ENCODE measurements around the gene DNAJC17.

The DNAJC17 gene

DNA sequence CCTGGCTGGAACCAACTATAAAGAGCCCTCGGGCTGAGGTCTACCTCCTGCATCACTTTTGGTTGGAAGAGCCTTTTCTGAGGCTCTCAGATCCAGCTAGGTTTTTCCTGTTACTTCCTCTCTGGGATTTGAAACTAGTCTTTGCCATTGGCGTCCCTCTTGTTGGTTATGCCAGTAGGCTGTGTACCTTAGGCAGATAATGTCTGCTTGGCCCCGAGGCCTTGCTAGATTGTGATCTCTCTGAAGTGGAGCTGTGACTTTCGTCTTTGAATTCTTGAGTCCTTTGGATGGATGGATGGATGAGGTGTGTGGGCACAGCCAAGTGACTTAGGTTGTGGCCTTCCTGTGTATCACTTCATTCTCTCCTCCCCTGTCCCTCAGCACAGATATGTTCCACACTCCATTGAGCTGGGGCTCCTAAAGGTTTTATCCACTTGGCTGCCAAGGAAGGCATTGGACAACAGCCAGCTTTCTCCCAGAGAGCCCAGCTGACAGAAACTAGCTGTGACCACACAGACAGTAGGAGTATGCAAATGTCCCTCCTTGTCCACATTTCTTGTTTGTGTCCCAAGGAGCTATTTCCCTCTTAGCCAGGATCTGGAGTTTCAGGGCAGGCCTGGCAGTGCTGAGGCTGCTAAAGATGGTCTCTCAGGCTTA lies 7.9 kb upstream of the DNAJC17 start:
- H3K4me3 ChIP-seq (ENCODE audit: low read length in 2 of 2), result no peak overlapping the region
- no peak overlapping the region for H3K23ac ChIP-seq (ENCODE audit: low read depth, low read length, poor library complexity)
- no peak overlapping the region for H2BK12ac ChIP-seq (ENCODE audit: low read length)
- H3K4ac ChIP-seq (ENCODE audit: low read length), result no peak overlapping the region
- H2AFZ ChIP-seq (ENCODE audit: low read length), result no peak overlapping the region
- H3K79me1 ChIP-seq (ENCODE audit: low read depth, low read length), result no peaks in the 10 kb centered on the region
- H3K27me3 ChIP-seq (ENCODE audit: control insufficient read depth in 3 of 3, insufficient read depth in 3 of 3, low read depth in 1 of 3, low read length in 3 of 3), result no peaks in the 10 kb centered on the region
- H3K4me1 ChIP-seq (ENCODE audit: control insufficient read depth in 2 of 2, insufficient read depth in 1 of 2, low read depth in 1 of 2, low read length in 2 of 2), result no peaks in the 10 kb centered on the region
- no peak overlapping the region for H3K18ac ChIP-seq (ENCODE audit: low read length)
- no peak overlapping the region for H2BK120ac ChIP-seq (ENCODE audit: low read depth, low read length)
- H3K9ac ChIP-seq (ENCODE audit: low read depth, low read length, poor library complexity), result no peak overlapping the region
- no CpG with 5 or more reads among the region's 4 CpGs for WGBS, 2 donors (ENCODE audit: extremely low coverage in 2 of 2, insufficient read length in 2 of 2, insufficient replicate concordance in 1 of 2)
- H2BK5ac ChIP-seq (ENCODE audit: low read length), result no peak overlapping the region
- no peak overlapping the region for H4K91ac ChIP-seq (ENCODE audit: low read depth, low read length, poor library complexity)
- no peak overlapping the region for H3K4me2 ChIP-seq (ENCODE audit: insufficient read depth, low read length, poor library complexity, severe bottlenecking)
- no peak overlapping the region for H2BK15ac ChIP-seq (ENCODE audit: low read length)
- H3K36me3 ChIP-seq (replicated peaks in 1 of 2; ENCODE audit: control insufficient read depth in 2 of 2, insufficient read depth in 2 of 2, low read length in 2 of 2), result peaks cover 1 to 15% of the 10 kb centered on the region in 2 donors
- no peak overlapping the region for H4K8ac ChIP-seq (ENCODE audit: low read depth, low read length)
- H3K9me3 ChIP-seq (replicated peaks in 1 of 2; ENCODE audit: control insufficient read depth in 2 of 2, insufficient read depth in 1 of 2, low read depth in 1 of 2, low read length in 2 of 2), result no peaks in the 10 kb centered on the region
- no peak overlapping the region for H3K27ac ChIP-seq (replicated peaks; ENCODE audit: low read length)
- DNase-seq (ENCODE audit: low spot score), result no peak
- no peak overlapping the region for H2AK5ac ChIP-seq (ENCODE audit: low read depth, low read length)
- H3K14ac ChIP-seq (ENCODE audit: low read length), result no peak overlapping the region

DNA sequence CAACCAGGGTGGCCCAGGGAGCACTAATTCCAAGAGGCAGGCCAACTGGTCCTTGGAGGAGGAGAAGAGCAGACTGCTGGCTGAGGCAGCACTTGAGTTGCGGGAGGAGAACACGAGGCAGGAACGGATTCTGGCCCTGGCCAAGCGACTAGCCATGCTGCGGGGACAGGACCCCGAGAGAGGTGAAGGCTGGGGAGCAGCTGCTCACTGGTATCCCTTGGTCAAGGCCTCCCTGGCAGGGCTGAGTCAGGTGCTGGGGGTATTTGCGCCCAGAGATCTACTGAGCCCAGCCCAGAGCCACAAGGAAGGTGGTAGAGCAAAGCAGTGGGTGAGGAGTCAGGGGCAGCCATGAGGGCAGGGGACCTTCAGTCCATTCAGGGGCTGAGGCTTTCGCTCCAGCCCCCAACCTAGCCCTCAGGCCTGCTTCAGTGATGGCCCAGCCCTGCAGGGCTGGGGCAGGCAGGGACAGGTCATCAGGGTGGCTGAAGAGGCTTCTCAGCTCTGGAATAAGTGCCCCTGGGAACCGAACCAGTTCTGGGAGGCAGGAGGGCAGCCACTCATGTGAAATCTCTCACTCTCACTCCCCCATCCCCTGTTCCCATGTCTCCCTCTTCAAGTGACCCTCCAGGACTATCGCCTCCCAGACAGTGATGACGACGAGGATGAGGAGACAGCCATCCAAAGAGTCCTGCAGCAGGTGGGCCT lies 5.6 kb upstream of the DNAJC17 start:
- H3K4me3 ChIP-seq (ENCODE audit: low read length in 2 of 2), result no peak overlapping the region
- H2BK120ac ChIP-seq (ENCODE audit: low read depth, low read length), result no peak overlapping the region
- peaks cover 1 to 15% of the 10 kb centered on the region in 2 donors for H3K36me3 ChIP-seq (replicated peaks in 1 of 2; ENCODE audit: control insufficient read depth in 2 of 2, insufficient read depth in 2 of 2, low read length in 2 of 2)
- peaks cover 0 to 3% of the 10 kb centered on the region in 2 donors for H3K4me1 ChIP-seq (ENCODE audit: control insufficient read depth in 2 of 2, insufficient read depth in 1 of 2, low read depth in 1 of 2, low read length in 2 of 2)
- no peak overlapping the region for H3K4me2 ChIP-seq (ENCODE audit: insufficient read depth, low read length, poor library complexity, severe bottlenecking)
- no peak overlapping the region for H2BK15ac ChIP-seq (ENCODE audit: low read length)
- WGBS, 2 donors (ENCODE audit: extremely low coverage in 2 of 2, insufficient read length in 2 of 2, insufficient replicate concordance in 1 of 2), result no CpG with 5 or more reads among the region's 12 CpGs
- H2AFZ ChIP-seq (ENCODE audit: low read length), result no peak overlapping the region
- H3K18ac ChIP-seq (ENCODE audit: low read length), result no peak overlapping the region
- no peaks in the 10 kb centered on the region for H3K9me3 ChIP-seq (replicated peaks in 1 of 2; ENCODE audit: control insufficient read depth in 2 of 2, insufficient read depth in 1 of 2, low read depth in 1 of 2, low read length in 2 of 2)
- DNase-seq (ENCODE audit: low spot score), result no peak
- no peaks in the 10 kb centered on the region for H3K27me3 ChIP-seq (ENCODE audit: control insufficient read depth in 3 of 3, insufficient read depth in 3 of 3, low read depth in 1 of 3, low read length in 3 of 3)
- H4K91ac ChIP-seq (ENCODE audit: low read depth, low read length, poor library complexity), result no peak overlapping the region
- H3K27ac ChIP-seq (replicated peaks; ENCODE audit: low read length), result no peak overlapping the region
- peak overlapping the region; percentile 49 for H2BK5ac ChIP-seq (ENCODE audit: low read length)
- no peaks in the 10 kb centered on the region for H3K79me1 ChIP-seq (ENCODE audit: low read depth, low read length)
- no peak overlapping the region for H3K23ac ChIP-seq (ENCODE audit: low read depth, low read length, poor library complexity)
- no peak overlapping the region for H2BK12ac ChIP-seq (ENCODE audit: low read length)
- H3K9ac ChIP-seq (ENCODE audit: low read depth, low read length, poor library complexity), result no peak overlapping the region
- no peak overlapping the region for H3K4ac ChIP-seq (ENCODE audit: low read length)
- H4K8ac ChIP-seq (ENCODE audit: low read depth, low read length), result peak overlapping the region; percentile 75
- no peak overlapping the region for H3K14ac ChIP-seq (ENCODE audit: low read length)
- H2AK5ac ChIP-seq (ENCODE audit: low read depth, low read length), result no peak overlapping the region

DNA sequence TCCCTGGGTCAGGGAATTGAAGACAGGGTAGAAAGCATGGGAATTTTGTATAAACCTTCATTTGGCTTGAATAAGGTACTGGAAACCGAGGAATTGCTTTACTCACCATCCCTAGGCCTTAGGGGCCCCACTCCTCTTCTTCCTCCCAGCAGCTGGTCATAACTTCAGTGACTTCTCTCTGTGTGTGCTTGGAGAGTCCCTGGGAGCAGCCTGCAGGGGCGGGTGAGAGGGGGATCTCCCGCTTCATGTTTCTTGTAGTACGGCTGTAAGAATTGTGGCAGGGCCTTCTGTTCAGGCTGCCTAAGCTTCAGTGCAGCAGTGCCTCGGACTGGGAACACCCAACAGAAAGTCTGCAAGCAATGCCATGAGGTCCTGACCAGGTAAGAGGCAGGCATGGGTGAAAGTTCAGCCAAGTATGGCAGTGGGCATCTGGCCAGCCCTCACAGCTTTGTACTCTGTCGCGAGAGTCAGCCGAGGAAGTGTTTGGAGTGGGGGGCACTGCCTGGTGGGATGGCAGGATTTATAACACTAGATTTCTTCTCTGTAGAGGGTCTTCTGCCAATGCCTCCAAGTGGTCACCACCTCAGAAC lies 1.7 kb upstream of the DNAJC17 start:
- no peak overlapping the region for H3K4me2 ChIP-seq (ENCODE audit: insufficient read depth, low read length, poor library complexity, severe bottlenecking)
- H2BK5ac ChIP-seq (ENCODE audit: low read length), result no peak overlapping the region
- H3K9me3 ChIP-seq (replicated peaks in 1 of 2; ENCODE audit: control insufficient read depth in 2 of 2, insufficient read depth in 1 of 2, low read depth in 1 of 2, low read length in 2 of 2), result no peaks in the 10 kb centered on the region
- H3K79me1 ChIP-seq (ENCODE audit: low read depth, low read length), result no peaks in the 10 kb centered on the region
- no peak overlapping the region for H4K91ac ChIP-seq (ENCODE audit: low read depth, low read length, poor library complexity)
- H3K14ac ChIP-seq (ENCODE audit: low read length), result no peak overlapping the region
- H3K23ac ChIP-seq (ENCODE audit: low read depth, low read length, poor library complexity), result peak overlapping the region; percentile 78
- H2BK12ac ChIP-seq (ENCODE audit: low read length), result no peak overlapping the region
- no peak overlapping the region for H3K4me3 ChIP-seq (ENCODE audit: low read length in 2 of 2)
- H3K27ac ChIP-seq (replicated peaks; ENCODE audit: low read length), result no peak overlapping the region
- H3K9ac ChIP-seq (ENCODE audit: low read depth, low read length, poor library complexity), result no peak overlapping the region
- H3K4ac ChIP-seq (ENCODE audit: low read length), result no peak overlapping the region
- no peak overlapping the region for H4K8ac ChIP-seq (ENCODE audit: low read depth, low read length)
- H2AFZ ChIP-seq (ENCODE audit: low read length), result no peak overlapping the region
- no peak overlapping the region for H2BK120ac ChIP-seq (ENCODE audit: low read depth, low read length)
- no CpG with 5 or more reads among the region's 8 CpGs for WGBS, 2 donors (ENCODE audit: extremely low coverage in 2 of 2, insufficient read length in 2 of 2, insufficient replicate concordance in 1 of 2)
- no peak for DNase-seq (ENCODE audit: low spot score)
- H3K18ac ChIP-seq (ENCODE audit: low read length), result no peak overlapping the region
- peaks cover 1 to 12% of the 10 kb centered on the region in 2 donors for H3K36me3 ChIP-seq (replicated peaks in 1 of 2; ENCODE audit: control insufficient read depth in 2 of 2, insufficient read depth in 2 of 2, low read length in 2 of 2)
- peaks cover 2 to 5% of the 10 kb centered on the region in 2 donors for H3K4me1 ChIP-seq (ENCODE audit: control insufficient read depth in 2 of 2, insufficient read depth in 1 of 2, low read depth in 1 of 2, low read length in 2 of 2)
- H2BK15ac ChIP-seq (ENCODE audit: low read length), result peak overlapping the region; percentile 42
- H3K27me3 ChIP-seq (ENCODE audit: control insufficient read depth in 3 of 3, insufficient read depth in 3 of 3, low read depth in 1 of 3, low read length in 3 of 3), result no peaks in the 10 kb centered on the region
- H2AK5ac ChIP-seq (ENCODE audit: low read depth, low read length), result no peak overlapping the region

GRCh38 chr15:40807888-40808461 lies 702 bp upstream of the DNAJC17 start:
- H3K36me3 ChIP-seq (replicated peaks in 1 of 2; ENCODE audit: control insufficient read depth in 2 of 2, insufficient read depth in 2 of 2, low read length in 2 of 2), result peaks cover 0 to 15% of the 10 kb centered on the region in 2 donors

More at GRCh38 chr15:40807888-40808461, 702 bp upstream of the DNAJC17 start:
- DNase-seq (ENCODE audit: low spot score), result no peak
- H3K4me3 ChIP-seq (ENCODE audit: low read length in 2 of 2), result peak overlapping the region; percentile 84 to 97
- no peak overlapping the region for H2AK5ac ChIP-seq (ENCODE audit: low read depth, low read length)
- WGBS, 2 donors (ENCODE audit: extremely low coverage in 2 of 2, insufficient read length in 2 of 2, insufficient replicate concordance in 1 of 2), result no CpG with 5 or more reads among the region's 19 CpGs
- H3K9me3 ChIP-seq (replicated peaks in 1 of 2; ENCODE audit: control insufficient read depth in 2 of 2, insufficient read depth in 1 of 2, low read depth in 1 of 2, low read length in 2 of 2), result no peaks in the 10 kb centered on the region
- no peak overlapping the region for H2BK5ac ChIP-seq (ENCODE audit: low read length)
- H2BK120ac ChIP-seq (ENCODE audit: low read depth, low read length), result no peak overlapping the region
- peak overlapping the region; percentile 53 for H3K18ac ChIP-seq (ENCODE audit: low read length)
- peaks cover 2 to 5% of the 10 kb centered on the region in 2 donors for H3K4me1 ChIP-seq (ENCODE audit: control insufficient read depth in 2 of 2, insufficient read depth in 1 of 2, low read depth in 1 of 2, low read length in 2 of 2)
- no peak overlapping the region for H3K23ac ChIP-seq (ENCODE audit: low read depth, low read length, poor library complexity)
- H4K91ac ChIP-seq (ENCODE audit: low read depth, low read length, poor library complexity), result no peak overlapping the region
- H3K4ac ChIP-seq (ENCODE audit: low read length), result no peak overlapping the region
- no peaks in the 10 kb centered on the region for H3K79me1 ChIP-seq (ENCODE audit: low read depth, low read length)
- no peak overlapping the region for H3K14ac ChIP-seq (ENCODE audit: low read length)
- peak overlapping the region; percentile 85 for H3K9ac ChIP-seq (ENCODE audit: low read depth, low read length, poor library complexity)
- H3K27me3 ChIP-seq (ENCODE audit: control insufficient read depth in 3 of 3, insufficient read depth in 3 of 3, low read depth in 1 of 3, low read length in 3 of 3), result no peaks in the 10 kb centered on the region
- H4K8ac ChIP-seq (ENCODE audit: low read depth, low read length), result no peak overlapping the region
- H2BK12ac ChIP-seq (ENCODE audit: low read length), result no peak overlapping the region
- no peak overlapping the region for H3K27ac ChIP-seq (replicated peaks; ENCODE audit: low read length)
- peak overlapping the region; percentile 66 for H3K4me2 ChIP-seq (ENCODE audit: insufficient read depth, low read length, poor library complexity, severe bottlenecking)
- no peak overlapping the region for H2BK15ac ChIP-seq (ENCODE audit: low read length)
- H2AFZ ChIP-seq (ENCODE audit: low read length), result peak overlapping the region; percentile 100

Measured in neuronal stem cell (in vitro differentiated cells).